Cardiac fibroblast (primary cell): ENCODE results near the gene FAM210A.
A peak's percentile ranks its signal among the peaks of the same experiment; 100 is the strongest.

ENCODE experiments used
- DNase-seq, 2 donors: peaks; one replicate each; pipeline versions ENCODE4 v3.0.0 to v3.0.0-alpha.2; 2010; ENCODE audit warnings: low read depth in 2 of 2
- H3K4me3 ChIP-seq, 2 donors: replicated peaks in 1 of 2; 1 replicate in 1 of 2; 2 replicates in 1 of 2; pipeline ENCODE4 v1.5.1; 2011; ENCODE audit warnings: low read depth in 2 of 2, low read length in 2 of 2, mild to moderate bottlenecking in 2 of 2, moderate library complexity in 1 of 2
- TF ChIP-seq, protein P1 (sequence below): IDR thresholded peaks from one replicate; pipeline ENCODE4 v1.5.1; 2011; ENCODE audit warnings: low read depth, mild to moderate bottlenecking, low read length, inconsistent platforms

FAM210A gene

GRCh38 chr18:13726232-13726971 lies at the start of gene FAM210A, which contains the start of gene RNMT:
FAM210A (minus strand) TSS chr18:13726558; CDS start chr18:13682077, 44,481 bp downstream.
RNMT (plus strand) TSS chr18:13726673; CDS start chr18:13731518, 4,845 bp downstream.
- TF ChIP-seq, protein P1, sequence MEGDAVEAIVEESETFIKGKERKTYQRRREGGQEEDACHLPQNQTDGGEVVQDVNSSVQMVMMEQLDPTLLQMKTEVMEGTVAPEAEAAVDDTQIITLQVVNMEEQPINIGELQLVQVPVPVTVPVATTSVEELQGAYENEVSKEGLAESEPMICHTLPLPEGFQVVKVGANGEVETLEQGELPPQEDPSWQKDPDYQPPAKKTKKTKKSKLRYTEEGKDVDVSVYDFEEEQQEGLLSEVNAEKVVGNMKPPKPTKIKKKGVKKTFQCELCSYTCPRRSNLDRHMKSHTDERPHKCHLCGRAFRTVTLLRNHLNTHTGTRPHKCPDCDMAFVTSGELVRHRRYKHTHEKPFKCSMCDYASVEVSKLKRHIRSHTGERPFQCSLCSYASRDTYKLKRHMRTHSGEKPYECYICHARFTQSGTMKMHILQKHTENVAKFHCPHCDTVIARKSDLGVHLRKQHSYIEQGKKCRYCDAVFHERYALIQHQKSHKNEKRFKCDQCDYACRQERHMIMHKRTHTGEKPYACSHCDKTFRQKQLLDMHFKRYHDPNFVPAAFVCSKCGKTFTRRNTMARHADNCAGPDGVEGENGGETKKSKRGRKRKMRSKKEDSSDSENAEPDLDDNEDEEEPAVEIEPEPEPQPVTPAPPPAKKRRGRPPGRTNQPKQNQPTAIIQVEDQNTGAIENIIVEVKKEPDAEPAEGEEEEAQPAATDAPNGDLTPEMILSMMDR, result no peak
- peak within 1 kb of the TSS; percentile 89 to 98 for H3K4me3 ChIP-seq
- peak; percentile 96 to 97 for DNase-seq

- no peak overlapping the region for H3K4me3 ChIP-seq
- DNase-seq, result no peak
- TF ChIP-seq, protein P1, result no peak
Measured at GRCh38 chr18:13775058-13775457, 48.7 kb upstream of the FAM210A start.

GRCh38 chr18:13762690-13763439 lies 36.5 kb upstream of the FAM210A start:
- TF ChIP-seq, protein P1, result no peak
- no peak for DNase-seq
- no peak overlapping the region for H3K4me3 ChIP-seq

GRCh38 chr18:13760047-13760446 lies 33.7 kb upstream of the FAM210A start:
- TF ChIP-seq, protein P1, result no peak
- no peak for DNase-seq
- H3K4me3 ChIP-seq, result no peak overlapping the region

DNA sequence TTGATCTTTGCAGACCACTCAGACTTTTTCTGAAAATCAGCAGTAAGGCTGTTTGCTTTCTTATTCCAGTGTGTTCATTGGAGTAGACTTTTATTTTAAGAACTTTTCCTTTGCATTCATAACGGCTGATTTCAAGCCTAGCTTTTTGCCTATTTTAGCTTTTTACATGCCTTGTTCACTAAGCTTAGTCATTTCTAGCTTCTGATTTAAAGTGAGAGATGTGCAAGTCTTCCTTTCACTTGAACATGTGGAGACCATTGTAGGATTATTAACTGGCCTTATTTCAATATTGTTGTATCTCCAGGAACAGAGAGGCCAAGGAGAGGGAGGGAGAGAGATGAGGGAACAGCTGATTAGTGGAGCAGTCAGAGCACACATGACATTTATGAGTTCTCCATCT lies 32.3 kb upstream of the FAM210A start:
- TF ChIP-seq, protein P1, result no peak
- no peak overlapping the region for H3K4me3 ChIP-seq
- no peak for DNase-seq

- no peak overlapping the region for H3K4me3 ChIP-seq
- TF ChIP-seq, protein P1, result no peak
- no peak for DNase-seq
Measured at GRCh38 chr18:13756671-13757070, 30.3 kb upstream of the FAM210A start.
